Inflammatory macrophage treated with lipopolysaccharide for 4 hours (primary cell): ENCODE data around the gene SEZ6L.

Experiments
- DNase-seq: peaks from one replicate; pipeline ENCODE4 v3.0.0-alpha.2; 2020

Gene SEZ6L

DNA sequence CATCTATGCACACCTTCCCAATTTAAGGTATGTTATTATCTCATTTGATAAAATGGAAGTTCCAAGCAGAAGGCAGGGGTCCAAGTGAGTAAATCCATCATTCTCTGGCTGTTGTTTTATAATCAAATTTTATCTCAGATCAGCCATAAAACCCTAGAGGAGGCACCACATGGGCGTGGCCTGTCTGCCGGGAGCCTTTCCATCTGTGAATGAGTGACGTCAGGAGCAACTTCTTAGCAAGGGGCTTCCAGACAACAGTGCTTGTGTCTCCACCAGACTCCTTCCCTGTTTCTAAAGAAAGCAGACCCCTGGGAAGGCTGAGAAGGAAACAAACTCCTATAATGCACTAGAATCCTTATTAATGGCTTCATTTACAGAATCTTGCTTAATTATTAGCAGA is 13.5 kb downstream of the SEZ6L start:
- no peak for DNase-seq

DNA sequence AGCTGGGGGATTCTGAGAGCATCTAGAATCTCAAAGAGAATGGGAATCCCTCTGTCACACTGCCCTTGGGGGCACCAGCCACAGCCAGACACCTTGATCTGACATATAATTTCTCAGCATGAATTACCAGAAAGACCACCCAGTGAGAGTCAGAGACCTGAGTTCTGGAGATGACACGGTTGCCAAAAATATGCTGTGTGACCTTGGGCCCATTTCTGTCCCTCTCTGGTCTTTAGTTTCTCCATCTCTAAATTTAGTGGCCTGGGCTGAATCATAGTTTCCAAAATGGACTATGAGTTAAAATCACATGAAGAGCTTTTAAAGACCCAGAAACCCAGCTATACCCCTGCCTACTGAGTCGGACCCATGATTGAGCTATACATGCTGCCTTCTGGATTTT is 15.9 kb downstream of the SEZ6L start:
- no peak for DNase-seq

DNA sequence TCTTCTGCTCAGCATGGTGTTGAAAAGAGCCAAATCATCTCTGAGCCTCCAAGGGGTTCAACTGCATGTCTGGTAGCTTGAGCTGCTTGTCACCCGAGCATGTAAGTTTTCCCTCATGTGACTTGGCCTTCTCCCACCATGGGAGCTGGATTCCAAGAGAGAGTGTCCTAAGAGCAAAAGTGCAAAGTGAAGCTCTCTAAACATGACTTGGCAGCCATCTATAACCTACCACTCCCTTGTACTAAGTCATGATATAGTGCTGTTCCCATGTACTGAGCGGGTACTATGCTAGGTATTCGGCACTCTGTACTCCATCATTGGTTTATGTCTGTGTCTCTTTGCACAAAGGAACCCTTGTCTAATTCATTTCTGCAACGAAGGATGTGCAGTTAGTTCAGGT is 19.1 kb downstream of the SEZ6L start:
- DNase-seq: no peak

DNA sequence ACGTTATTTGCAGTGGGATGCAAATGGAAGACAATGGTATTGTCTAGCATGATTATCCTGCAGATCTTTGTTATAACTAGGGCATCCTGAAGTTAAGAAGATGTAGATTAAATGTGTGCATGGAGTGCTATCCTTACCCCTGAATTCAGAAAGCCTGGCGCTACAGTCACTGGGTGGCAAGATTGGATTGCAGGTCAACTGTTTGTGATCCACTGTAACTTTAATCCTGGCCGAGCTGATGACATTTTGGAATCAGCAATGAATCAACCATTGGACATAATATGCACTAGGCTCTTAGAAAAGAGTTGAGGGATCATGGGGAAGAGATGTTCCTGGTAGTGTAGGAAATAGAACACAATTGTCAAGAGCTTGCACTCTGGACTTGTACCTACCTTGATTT is 25.1 kb downstream of the SEZ6L start:
- no peak for DNase-seq

DNA sequence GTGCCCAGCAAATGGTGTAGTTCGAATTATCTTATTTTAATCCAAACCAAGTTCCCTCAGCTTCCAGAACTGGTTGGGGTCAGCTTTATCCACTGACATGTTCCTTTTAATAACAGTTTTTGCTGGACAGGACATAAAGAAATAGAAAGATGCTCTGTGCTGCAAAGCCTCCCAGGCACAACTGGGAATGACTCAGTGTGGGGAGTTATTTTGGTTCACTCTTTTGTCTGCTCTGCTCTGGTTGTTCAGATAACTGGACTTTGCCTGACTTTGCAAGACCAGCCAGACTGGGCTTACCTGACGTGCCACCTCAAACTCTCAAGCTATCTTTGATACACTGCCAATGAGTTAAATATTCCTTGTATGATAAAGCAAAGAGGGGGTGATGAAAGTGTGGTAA is 25.6 kb downstream of the SEZ6L start:
- no peak for DNase-seq

DNA sequence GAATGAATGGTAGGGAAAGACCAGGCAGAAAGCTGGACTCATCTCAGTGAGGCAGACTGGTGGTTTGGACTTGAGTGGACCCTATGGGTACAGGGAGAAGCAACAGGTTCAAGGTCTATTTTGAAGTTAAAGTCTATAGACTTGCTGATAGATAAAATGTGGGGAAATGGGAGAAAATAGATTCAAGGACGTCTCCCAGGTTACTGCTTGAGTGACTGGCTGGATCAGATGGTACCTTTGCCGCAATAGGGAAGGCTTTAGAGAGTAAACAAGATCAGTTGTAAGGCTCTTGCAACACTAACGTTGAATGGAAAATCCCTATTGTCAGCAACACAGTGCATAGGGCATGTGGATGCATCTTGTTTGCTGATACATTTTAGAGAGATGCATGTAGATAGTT is 27.4 kb downstream of the SEZ6L start:
- no peak for DNase-seq

DNA sequence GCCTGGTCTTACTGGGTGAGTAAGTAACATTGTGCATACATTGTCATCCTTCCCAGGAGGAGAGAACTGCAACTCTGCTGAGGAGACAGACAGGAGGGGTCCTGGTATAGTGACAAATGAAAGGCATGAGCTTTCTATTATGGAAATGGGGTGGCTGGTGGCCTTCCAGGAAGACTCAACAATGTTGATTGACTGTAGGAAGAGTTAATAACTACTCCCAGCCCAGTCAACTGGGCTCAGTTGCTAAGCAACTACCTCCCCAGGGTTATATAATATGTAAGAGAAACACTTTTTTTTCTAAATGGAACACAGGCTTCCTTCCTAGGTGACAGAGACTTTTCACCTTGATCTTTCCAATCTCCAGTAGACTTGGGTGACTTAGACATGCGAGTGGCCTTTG is 28.2 kb downstream of the SEZ6L start:
- no peak for DNase-seq

DNA sequence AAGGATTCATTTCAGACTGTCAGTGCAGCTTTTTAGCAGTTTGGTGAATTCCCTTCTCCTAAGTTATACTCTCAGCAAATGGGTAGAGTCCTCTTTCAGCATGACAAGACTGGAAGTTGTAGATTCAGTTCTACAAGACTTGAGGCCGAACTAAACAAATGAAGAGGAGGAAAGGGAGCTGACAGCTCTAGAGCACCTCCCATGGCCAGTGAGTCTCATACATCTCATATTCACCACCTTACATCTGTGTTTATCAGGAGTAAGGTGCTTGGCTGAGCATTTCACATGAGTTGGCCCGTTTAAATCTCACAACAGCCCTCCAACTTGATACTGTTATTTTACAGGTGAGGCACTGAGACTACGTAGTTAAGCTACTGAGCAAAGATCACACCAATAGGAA is 30.4 kb downstream of the SEZ6L start:
- DNase-seq: no peak

DNA sequence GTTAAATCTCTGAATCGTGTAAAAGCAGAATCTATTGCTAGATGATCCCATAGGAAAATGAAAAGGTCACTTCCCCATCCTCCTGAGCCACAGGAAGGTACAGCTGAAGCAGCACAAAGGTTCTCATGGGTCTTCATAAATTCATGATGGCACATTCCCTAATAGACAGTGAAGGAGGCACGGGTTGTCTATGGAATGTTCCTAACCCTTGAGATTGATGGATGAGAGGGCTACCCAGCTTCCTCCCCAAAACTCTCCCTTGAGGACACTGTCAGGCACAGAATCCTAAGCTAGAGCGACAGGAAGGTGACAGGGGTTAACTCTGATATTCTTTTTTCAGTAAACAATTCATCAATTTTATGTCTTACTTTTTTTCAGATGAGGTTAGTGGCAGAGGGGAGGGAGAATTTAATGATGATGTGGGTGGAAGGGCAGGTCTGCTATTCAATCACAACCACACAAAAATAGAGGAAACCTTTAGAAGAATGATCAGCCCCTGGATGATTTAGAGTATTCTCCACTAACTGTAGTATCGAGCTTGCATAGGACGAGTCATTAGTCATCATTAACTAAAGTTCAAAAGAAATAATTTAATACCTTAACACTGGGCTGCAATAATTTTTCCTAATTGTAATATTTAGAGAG is 33.1 kb downstream of the SEZ6L start:
- DNase-seq: no peak

DNA sequence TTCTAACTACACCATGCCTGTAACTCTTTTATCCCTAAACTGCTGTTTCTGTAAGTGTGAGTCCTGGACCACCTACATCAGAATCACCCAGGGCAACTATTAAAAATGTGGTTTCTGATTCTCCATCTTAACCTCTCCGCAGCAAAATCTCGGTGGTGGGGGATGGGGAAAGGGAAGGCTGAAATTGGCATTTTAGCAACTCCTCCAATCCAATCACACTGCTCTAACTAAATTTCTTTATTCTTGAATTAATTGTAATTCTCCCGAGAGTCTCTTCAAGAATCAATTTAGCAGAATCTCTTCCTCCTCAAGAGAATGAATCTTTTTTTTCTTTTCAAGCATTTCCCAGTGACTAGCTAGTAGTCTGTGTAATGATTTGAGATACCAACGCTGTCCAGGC is 36.2 kb downstream of the SEZ6L start:
- DNase-seq: no peak

DNA sequence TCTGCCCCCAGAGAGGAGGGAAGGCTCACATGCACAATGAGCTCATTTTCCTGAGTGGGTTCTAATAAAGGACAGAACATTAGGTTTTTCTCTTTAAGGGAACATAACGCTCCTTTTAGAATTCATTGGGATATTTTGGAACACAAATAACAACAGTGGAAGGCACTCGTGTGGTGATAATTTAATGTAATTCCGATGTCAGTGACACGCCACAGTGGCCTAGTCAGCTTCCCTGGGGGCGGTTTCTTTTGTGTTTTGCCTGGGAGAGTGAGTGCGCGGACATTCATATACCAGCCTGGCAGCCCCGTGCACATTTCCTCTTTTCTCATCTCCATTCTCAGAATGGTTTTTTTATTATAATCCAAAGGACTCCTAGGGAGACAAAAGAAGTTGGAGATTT is 41.1 kb downstream of the SEZ6L start:
- no peak for DNase-seq

DNA sequence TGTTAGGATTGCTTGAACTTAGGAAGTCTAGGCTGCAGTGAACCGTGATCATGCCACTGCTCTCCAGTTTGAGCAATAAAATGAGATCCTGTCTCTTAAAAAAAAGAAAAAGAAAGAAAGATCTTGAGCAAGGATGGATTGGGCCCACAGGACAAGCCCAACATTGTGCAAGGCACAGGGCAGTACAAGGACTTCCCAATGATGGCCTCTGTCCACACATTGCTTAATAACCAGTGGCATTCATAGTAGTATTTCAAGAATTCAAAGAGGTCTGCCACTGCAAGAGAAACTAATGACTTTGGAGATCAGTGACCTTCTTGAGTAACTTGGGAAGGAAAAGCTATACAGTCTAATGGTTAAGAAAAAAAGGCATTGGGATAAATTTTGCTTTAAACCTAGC is 44.6 kb downstream of the SEZ6L start:
- DNase-seq: peak; percentile 42

DNA sequence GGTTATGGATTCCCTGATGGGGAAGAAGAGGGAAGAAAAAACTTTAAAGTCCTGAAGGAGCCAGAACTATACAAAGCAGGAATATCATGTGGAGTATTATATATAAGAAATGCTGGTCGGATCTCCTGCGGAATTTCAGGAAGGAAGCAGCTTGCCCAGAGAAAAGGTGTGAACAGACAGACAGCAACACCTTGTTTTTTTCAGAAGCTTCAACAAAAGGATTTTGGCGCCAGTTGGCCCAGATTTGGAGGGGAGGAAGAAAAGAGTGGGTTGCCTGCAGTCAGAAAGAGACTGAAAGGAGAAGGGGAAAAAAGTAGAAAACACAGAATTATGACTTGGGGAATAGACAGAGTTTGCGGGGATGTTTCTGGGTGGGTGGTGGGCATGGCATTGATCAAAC is 45.2 kb downstream of the SEZ6L start:
- no peak for DNase-seq

DNA sequence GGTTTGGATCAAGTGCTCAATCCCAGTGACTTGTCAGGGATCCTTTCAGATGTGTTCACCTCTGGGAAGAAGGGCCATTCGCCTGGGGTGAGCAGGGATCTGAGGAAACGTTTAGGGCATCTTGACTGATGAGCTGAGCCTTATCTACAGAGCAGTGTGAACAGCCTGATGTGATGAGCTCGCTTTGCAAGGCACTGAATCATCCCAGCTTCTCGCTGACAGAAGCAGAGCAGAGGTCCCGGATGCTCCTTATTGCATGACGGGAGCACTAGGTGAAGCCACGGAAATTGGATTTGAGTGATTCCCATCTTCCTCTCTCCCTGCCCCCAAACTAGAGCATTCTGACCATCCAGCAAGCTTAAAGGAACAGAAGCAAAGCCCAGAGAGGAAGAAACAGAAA is 46.5 kb downstream of the SEZ6L start:
- DNase-seq: no peak

DNA sequence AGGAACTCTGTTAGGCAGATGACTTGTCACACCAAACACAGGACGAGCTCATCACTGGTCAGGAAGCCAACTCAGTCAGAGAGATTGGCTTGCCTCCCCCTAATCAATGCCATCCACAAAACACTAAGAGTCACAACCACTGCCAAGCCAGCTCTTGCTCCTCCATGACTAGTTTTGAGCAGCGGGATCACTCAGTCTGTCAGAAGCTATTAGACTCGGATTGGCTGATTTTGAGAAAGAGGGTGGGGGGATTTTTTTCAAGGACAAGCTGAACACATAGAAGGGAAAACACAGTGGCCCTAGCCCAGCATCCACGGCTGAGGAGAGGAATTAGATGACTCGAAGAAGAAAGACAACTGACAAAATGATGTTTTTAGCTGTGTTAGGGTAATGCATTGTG is 55.9 kb downstream of the SEZ6L start:
- no peak for DNase-seq

DNA sequence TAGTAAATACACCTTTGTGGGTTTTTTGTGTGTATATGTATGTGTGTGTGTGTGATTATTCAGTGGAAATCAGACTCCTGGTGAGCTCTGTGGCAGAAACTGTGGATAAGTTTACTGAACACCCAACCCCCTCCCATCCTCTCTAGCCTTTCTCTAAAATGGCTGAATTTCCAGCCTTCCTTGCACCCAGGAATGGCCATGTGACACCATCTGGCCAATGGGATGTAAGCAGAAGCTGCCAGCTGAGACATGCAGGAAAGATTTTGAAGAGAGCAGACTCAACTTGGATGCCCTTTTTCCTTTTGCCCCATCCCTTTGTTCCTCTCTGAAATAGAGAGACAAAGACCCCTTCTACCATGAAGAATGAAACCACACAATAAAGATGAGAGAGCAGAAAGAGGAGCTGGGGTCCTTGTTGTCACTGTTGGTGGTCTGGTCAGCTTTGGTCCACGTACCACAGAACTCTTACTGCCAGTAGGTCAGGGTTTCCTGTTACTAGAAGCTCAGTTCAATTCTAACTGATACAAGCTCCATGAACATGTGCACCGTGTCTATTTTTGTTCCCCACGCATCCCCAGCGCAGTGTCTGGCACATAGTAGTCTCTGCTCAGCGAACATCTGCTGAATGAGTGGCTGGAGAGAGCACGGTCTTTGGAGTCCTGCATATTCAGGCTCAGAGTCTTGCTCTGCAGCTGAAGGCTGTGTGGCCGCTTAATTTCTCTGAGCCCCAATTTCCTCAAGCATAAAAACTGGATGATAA is 57.5 kb downstream of the SEZ6L start:
- DNase-seq: no peak

DNA sequence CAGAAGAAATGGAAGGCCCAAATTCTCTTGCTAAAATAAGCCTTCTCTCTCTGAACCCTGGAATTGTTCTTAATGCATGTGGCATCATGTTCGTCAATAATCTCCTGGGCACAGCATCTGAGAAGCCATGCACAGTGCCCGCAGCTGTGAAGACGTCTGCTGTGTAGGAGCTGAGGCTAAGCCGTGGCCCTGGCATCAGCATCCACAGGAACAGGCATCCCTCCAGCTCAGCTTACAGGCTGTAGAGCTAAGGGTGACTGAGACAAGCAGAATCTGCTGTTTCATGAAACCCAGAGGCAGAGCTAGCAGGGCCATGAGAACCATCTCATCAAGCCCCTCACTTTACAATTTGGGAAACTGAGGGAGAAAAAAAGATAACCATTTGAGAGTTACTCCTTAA is 60.6 kb downstream of the SEZ6L start:
- DNase-seq: no peak

DNA sequence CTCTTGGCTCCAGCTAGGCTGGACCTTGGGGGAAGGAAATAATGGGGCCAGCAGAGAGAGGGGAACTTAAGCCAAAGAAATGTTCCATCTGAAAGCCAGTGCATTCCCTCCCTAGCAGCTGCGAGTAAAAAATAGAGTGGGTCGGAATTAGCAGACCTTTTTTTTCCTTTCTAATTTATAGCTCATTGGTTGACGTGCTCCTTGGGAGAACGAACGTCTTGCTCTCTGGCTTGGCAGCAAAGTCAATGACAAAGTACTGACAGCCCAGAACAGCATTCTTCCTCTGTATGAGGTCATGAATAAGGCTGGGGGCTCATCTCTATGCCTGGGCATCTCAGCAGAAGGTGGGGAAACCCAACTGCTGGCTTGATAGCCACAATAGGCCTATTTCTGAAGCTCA is 65.0 kb downstream of the SEZ6L start:
- DNase-seq: no peak

DNA sequence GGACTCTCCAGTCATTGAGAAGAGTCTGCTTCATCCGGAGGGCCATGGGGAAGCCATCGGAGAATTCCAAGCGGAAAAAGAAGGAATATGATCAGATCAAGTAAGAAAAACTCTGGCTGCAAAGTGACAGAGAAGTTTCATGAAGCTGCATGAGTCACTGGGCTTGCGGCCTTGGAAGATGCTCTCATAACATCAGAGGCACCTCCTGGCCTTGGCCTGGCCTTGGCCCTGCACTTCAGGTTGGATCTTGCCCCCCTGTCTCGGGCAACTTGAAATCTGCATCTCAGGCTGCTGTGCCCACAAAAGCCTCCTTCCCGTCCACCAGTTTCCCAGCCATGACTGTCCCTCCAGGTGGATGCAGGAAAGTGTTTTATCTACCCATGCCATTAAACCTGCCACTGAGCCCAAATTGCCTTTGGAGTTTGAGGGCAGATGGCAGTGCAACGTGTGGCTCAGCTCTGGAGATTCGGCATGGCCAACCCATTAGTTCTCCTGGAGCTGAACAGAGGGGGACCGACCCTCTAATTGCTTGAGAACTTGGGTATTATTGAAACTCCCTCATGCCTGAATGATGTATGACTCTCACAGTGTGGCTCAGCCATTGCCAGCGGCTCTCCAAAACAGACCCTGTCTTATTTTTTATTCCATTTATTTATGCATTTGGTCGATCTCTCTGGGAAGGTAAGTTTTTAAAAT is 66.7 kb downstream of the SEZ6L start:
- DNase-seq: no peak

DNA sequence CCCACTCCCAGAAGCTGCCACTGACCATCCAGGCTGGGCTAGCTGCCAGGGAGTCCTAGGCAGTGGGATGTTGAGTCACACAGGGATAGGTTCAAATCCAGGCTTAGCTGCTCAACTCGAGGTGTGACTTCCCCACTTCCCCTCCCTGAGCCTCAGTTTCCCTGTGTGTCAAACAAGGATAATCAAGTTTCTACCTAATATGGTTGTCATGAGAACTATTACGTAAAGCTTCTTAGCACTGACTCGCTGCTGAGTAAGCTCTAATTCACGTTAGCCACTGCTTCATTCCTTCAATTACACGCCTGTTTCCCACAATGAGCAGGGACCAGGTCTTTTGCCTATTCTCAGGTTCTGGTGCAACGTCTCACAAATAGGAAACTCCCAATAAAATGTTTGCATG is 67.7 kb downstream of the SEZ6L start:
- no peak for DNase-seq

DNA sequence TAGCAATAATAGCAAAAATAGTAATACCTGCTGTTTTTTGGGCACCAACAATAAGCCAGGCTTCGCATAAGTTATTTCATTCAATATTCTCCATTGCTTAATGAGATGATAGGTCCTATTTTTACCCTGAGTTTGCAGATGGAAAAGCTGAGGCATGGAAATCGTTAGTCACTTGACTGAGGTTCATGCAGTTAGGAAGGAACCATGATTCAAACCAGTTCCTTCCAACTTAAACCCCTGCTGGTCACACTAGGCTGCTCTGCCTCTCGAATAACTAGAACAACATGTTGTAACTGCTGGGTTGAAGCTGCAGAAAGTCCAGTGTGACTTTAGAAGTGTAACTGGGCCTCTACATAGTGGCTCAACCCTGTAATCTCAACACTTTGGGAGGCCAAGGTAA is 69.3 kb downstream of the SEZ6L start:
- DNase-seq: no peak

DNA sequence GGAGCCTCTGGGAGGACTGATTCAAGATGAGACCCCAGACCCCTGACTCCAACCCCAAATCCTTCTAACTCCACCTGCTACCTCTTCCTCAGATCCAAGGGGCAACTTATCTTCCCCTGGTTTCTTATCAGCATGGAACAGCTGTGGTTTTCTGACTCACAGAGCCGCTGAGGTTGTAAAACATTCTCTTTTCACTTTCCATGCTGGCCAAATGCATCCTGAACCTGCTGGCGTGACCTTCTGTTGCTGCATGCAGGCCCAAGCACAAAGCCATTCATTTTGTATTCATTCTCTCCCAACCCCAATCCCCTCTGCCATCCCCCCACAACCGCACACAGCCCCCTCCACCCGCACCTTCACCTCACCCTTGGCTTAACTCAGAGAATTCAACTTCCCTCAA is 70.3 kb downstream of the SEZ6L start:
- DNase-seq: no peak

DNA sequence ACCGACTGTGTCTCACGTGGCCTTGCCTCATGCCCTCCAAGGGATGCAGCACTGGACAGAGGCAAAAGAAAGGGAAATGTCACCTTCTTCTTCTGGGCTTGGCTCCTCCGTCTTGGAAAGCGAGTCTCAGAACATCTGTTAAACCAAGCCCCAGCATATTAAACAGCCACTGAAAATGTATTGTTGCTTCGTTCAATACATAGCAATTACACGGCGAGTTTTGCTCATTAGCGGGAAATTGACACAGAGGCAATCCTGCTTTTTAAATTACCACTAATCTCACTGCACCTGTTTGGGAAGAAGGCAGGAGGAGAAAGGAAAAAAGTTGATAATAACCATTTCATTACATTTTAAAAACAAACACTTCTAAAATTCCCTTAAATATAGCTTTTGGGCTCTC is 72.1 kb downstream of the SEZ6L start:
- DNase-seq: no peak

DNA sequence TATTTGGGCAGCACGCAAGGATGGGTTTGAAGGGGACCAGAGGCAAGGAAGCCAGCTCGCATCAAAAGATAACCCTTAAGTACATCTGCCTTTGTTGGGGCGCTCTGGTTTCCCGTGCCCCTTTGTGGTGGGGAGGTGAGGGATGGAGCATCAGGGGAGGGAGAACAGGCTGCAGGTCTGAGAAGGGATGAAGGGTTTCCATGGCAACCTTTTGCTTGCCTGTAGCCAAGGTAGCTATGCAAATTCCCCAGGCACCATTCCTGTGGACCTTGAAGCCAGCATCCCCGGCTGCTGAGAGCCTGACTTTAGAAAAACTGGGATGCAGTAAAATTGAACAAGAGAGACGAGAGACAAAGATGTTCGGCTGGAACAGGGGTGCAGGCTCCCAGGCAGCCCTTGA is 75.7 kb downstream of the SEZ6L start:
- DNase-seq: no peak

DNA sequence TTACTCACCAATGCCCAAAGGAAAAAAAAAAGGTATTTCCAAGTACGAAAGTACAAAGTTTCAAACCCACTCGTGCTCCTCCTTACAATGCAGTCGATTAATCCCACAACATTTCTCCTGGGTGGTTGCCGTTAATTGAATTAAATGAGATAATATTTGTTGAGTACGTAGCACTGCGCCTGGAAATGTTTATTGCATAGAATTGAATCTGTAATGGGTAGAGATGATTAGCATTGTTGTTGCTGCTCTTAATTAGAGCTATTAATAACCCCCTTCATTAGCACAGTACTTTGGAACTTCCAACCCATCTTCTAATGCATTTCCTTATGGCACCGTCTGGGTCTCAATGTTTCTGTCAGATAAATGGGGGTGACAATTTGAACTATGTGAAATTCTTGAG is 77.3 kb downstream of the SEZ6L start:
- DNase-seq: no peak
